Skeletal muscle satellite cell (primary cell): ENCODE data around the gene ROM1.
A peak's percentile ranks its signal among the peaks of the same experiment; 100 is the strongest.

Experiments
- H3K27me3 ChIP-seq: 2 replicates; pipeline ENCODE4 v1.7.0; 2013; ENCODE audit warnings: low read length; ENCODE audit not compliant: control insufficient read depth, insufficient read depth
- H3K36me3 ChIP-seq: 2 replicates; pipeline ENCODE4 v1.7.0; 2013; ENCODE audit warnings: mild to moderate bottlenecking, control low read depth, low read length; ENCODE audit not compliant: insufficient read depth
- H3K4me1 ChIP-seq: 2 replicates; pipeline ENCODE4 v1.7.0; 2013; ENCODE audit warnings: low read length; ENCODE audit not compliant: control insufficient read depth, insufficient read depth
- H3K4me2 ChIP-seq: 2 replicates; pipeline ENCODE4 v1.7.0; 2013; ENCODE audit warnings: mild to moderate bottlenecking, low read length
- H3K4me3 ChIP-seq: 2 replicates; pipeline ENCODE4 v1.7.0; 2013; ENCODE audit warnings: low read length
- H3K9ac ChIP-seq: 2 replicates; pipeline ENCODE4 v1.7.0; 2013; ENCODE audit warnings: mild to moderate bottlenecking, low read depth, low read length, moderate library complexity
- H3K9me3 ChIP-seq: replicated peaks from 2 replicates; pipeline ENCODE4 v1.7.0; 2013; ENCODE audit warnings: mild to moderate bottlenecking, control low read depth, low read length

ROM1 gene

GRCh38 chr11:62592146-62592815 is 20.8 kb upstream of the ROM1 start:
- no peaks in the 10 kb centered on the region for H3K9me3 ChIP-seq
- peaks cover 45% of the 10 kb centered on the region for H3K36me3 ChIP-seq
- H3K27me3 ChIP-seq = no peaks in the 10 kb centered on the region
- H3K4me1 ChIP-seq = peaks cover 17% of the 10 kb centered on the region
- peak overlapping the region; percentile 71 for H3K9ac ChIP-seq
- peak overlapping the region; percentile 68 for H3K4me3 ChIP-seq
- peak overlapping the region; percentile 89 for H3K4me2 ChIP-seq

GRCh38 chr11:62592989-62593421 is 20.1 kb upstream of the ROM1 start:
- H3K4me2 ChIP-seq = no peak overlapping the region
- H3K27me3 ChIP-seq = no peaks in the 10 kb centered on the region
- no peak overlapping the region for H3K4me3 ChIP-seq
- H3K4me1 ChIP-seq = peaks cover 14% of the 10 kb centered on the region
- H3K9ac ChIP-seq = no peak overlapping the region
- no peaks in the 10 kb centered on the region for H3K9me3 ChIP-seq
- peaks cover 52% of the 10 kb centered on the region for H3K36me3 ChIP-seq

DNA sequence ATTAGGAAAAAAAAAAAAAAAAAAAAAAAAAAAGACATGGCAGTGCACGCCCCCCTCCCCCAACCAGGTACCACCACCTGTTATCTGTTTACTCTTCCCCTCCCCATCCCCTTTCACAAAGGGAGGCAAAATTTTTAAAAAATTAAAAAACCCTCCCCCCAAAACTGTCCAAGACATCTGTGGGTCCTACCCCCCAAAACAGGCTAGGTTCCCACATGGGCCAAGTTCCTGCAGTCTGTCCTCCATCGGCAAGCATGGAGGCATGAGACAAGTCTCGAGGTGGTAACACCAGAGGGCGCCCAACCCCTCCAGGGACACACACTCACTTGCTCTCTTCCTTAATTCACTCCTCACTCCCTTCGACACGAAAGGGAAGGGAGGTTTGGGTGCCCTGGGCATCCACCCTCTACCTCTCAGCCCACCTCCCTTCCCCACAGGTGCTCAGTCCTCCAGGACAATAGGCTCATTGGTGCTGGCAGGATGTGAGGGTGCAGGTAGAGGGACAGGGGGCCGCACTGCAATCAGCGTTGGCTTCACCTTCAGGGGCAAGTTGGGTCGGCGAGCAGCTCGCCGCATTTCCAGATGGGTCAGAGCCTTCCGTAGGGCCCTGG is 19.5 kb upstream of the ROM1 start:
- Histone ChIP-seq H3K36me3 (peaks cover 58% of the 10 kb centered on the region), H3K9me3 (no peaks in the 10 kb centered on the region), H3K9ac (no peak overlapping the region), H3K27me3 (no peaks in the 10 kb centered on the region), H3K4me2 (no peak overlapping the region), H3K4me3 (no peak overlapping the region), H3K4me1 (peaks cover 14% of the 10 kb centered on the region)

GRCh38 chr11:62595124-62595523 is 17.9 kb upstream of the ROM1 start:
- no peaks in the 10 kb centered on the region for H3K9me3 ChIP-seq
- no peak overlapping the region for H3K4me3 ChIP-seq
- no peaks in the 10 kb centered on the region for H3K27me3 ChIP-seq
- H3K4me2 ChIP-seq = no peak overlapping the region
- peaks cover 28% of the 10 kb centered on the region for H3K4me1 ChIP-seq
- no peak overlapping the region for H3K9ac ChIP-seq
- H3K36me3 ChIP-seq = peaks cover 69% of the 10 kb centered on the region

DNA sequence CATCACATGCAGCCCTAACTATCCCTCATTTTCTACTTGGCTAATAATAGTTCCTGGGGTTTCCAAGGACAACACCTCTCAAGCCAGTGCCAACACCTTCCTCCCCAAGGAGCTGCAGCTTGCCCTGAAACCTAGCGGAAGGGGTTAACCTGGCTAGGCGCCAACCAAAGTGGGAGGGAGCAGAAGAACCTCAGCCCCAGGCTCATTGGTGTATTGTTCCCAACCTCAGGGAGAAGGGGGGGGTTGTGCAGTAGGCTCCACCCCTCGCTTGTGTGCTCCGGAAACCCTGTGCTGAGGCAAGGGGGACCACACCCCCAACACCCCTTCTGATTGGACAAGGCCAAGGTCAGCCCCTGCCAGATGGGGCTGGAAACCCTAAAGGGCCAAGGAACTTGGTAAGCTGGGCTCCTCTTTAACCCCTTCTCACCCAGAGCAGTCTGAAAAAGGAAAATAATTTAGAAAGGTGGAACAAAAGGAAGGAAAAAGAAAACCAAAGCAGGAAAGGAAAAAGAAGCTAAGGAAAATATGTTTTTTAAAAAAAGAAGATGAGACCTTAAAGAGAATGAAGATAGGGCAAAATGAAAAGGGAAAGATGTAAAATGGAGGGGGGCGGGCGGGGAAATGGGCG is 13.9 kb upstream of the ROM1 start:
- no peaks in the 10 kb centered on the region for H3K27me3 ChIP-seq
- H3K9me3 ChIP-seq = no peaks in the 10 kb centered on the region
- peak overlapping the region; percentile 84 for H3K4me2 ChIP-seq
- peak overlapping the region; percentile 99 for H3K9ac ChIP-seq
- H3K4me3 ChIP-seq = peak overlapping the region; percentile 97
- peaks cover 68% of the 10 kb centered on the region for H3K36me3 ChIP-seq
- H3K4me1 ChIP-seq = peaks cover 31% of the 10 kb centered on the region

DNA sequence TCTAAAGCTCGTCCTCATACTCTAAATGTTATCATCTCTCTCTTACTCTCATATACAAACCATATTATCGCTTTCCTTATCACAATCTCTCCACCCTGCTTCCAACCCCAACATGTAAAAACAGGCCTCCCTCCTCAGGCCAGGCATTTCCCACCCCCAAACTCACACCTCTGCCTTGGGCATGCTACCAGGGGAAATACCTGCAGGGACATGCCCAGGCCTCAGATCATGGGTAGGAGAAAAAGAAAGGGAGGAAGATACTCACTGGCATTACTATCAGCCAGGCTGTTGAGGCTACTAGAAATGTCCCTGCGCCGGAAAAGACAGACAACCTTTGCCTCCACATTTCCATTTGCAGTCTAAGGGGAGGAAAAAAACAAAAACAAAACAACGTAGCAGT is 13.2 kb upstream of the ROM1 start:
- Histone ChIP-seq H3K4me2 (peak overlapping the region; percentile 84), H3K4me1 (peaks cover 31% of the 10 kb centered on the region), H3K9me3 (no peaks in the 10 kb centered on the region), H3K9ac (peak overlapping the region; percentile 99), H3K27me3 (no peaks in the 10 kb centered on the region), H3K36me3 (peaks cover 68% of the 10 kb centered on the region), H3K4me3 (peak overlapping the region; percentile 97)

DNA sequence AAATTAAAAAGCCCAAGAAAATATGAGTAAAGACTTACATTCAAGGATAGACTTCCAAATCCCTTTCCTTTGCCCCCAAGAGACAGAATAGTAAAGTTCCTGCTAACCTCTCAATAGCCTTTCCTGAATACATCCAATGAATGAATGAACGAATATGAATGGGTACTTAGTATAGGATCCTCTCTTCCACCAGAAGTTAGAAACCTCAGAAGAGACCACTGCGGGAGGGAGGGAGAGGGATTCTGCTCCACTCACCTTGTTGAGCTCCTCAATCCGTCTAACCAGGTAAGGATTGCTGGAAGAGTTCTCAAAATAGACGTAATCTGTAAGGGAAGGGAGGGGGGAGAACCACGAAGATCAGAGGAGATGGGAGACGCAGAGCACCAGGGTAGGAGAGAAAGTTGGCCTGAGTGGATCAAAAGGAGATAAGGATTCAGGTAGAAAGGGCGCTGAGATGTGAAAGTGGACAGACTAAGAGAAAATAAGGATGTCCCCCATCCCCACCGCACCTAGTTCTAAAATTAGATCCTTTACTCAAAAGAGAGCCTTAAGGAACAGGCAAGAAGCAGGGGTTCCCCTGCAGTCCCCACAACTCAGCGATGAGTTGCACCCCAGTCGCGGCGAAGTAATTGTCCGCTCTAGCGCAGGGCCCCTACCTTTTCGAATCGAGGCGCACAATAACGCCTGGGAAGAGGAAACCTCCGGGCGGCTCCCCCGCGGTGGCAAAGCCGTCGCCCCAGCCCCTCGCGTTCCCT is 12.5 kb upstream of the ROM1 start:
- H3K4me3 ChIP-seq = peak overlapping the region; percentile 97
- H3K9me3 ChIP-seq = no peaks in the 10 kb centered on the region
- H3K36me3 ChIP-seq = peaks cover 68% of the 10 kb centered on the region
- peak overlapping the region; percentile 99 for H3K9ac ChIP-seq
- H3K4me2 ChIP-seq = peak overlapping the region; percentile 84
- peaks cover 31% of the 10 kb centered on the region for H3K4me1 ChIP-seq
- H3K27me3 ChIP-seq = no peaks in the 10 kb centered on the region

GRCh38 chr11:62601122-62601371 is 12.0 kb upstream of the ROM1 start:
- Histone ChIP-seq H3K4me2 (peak overlapping the region; percentile 84), H3K9me3 (no peaks in the 10 kb centered on the region), H3K4me3 (peak overlapping the region; percentile 97), H3K9ac (peak overlapping the region; percentile 99), H3K36me3 (peaks cover 68% of the 10 kb centered on the region), H3K4me1 (peaks cover 31% of the 10 kb centered on the region), H3K27me3 (no peaks in the 10 kb centered on the region)

DNA sequence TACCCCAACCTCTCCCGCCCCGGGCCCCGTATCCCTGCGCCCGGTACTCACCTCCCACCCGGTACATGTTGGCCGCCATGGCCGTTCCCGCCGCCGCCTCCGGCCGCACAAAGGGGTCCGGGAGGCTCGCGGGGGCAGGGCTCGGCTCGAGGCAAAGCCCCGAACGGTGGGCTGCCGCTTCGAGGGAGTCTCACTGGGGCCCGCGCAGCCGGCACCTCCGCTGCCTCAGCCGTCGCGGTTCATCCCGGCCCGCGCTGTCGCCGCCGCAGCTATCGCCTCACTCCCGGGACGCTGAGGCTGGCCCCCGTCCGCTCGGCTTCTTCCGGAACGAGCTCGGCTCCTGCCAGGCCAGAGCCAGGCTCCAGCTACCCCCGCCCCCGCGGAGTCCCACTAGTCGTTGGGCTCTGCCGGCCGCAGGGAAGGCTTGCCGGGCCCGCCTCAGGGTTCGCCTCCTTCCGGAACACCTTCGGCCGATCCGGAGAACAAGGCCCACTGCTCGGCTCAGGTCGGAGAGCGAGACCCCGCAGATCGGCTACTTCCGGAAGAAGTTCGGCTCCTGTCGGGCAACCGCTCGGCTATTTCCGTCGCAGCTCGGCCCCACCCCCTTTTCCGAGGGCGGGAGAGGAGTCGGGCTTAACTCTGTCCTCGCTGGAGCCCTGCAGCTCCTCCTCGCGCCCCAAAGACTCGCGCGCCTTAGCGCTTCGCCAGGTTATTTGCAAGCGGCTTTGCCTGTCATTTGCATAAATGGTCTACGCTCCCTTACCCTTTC is 11.5 kb upstream of the ROM1 start, which contains the start of gene MTA2:
Gene MTA2 (minus strand): TSS at position 494 of the 769 bp plus-strand sequence. CDS start 415 bp downstream, at position 79.
- Histone ChIP-seq H3K9ac (peak within 1 kb of the TSS; percentile 99), H3K27me3 (no peaks in the 10 kb centered on the region), H3K4me3 (peak within 1 kb of the TSS; percentile 97), H3K36me3 (peaks cover 66% of the 10 kb centered on the region), H3K4me1 (peaks cover 31% of the 10 kb centered on the region), H3K9me3 (no peaks in the 10 kb centered on the region), H3K4me2 (peak within 1 kb of the TSS; percentile 85)

DNA sequence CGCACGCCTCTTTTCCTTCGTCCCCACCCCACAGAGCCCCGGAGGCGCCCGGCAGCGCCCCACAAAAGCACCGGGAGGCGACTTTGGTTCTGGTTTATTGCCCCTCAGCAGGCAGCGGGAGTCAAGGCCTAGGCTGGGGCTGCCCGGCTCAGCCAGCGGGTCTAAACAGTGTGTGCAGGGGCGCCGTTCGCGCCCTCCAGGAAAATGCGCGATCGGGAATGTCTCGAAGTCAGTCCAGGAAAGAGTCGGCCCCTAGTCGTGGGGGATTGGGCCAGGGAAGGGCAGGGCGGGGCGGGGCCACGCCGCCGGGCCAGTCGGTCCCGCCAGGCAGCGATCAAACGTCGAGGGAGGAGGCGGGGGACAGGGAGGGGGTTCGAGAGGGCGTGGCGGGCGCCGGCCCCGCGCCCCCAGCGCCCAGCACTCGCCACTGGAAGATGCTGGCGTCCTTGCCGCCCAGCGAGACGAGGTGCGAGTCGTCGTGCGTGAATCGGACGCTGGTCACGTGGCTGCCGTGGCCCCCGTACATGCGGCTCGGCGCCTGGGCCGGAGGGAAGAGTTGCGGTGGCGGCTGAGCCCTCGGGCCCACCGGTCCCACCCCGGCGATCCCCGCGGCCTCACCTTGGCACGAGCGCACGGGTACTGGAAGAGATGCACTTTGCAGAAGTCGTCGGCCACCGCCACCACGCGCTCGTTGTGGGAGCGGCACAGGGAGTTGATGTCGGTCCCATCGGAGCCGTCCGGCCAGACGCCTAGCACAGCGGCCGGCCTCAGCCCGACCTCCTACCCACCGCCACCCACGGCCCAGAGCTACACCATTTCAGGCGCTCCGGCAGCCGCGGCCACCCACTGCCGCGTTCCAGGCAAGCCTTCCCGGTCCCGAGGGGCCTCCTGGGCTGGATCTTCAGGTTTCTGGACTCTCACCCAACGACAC is 10.7 kb upstream of the ROM1 start:
- Histone ChIP-seq H3K9me3 (no peaks in the 10 kb centered on the region), H3K36me3 (peaks cover 61% of the 10 kb centered on the region), H3K4me2 (peak overlapping the region; percentile 85), H3K4me1 (peaks cover 31% of the 10 kb centered on the region), H3K27me3 (no peaks in the 10 kb centered on the region), H3K9ac (peak overlapping the region; percentile 99), H3K4me3 (peak overlapping the region; percentile 68)
